Gastroesophageal sphincter (tissue), 4 donors: ENCODE results near the gene ITIH1. TPM values are rescaled to one million over a fixed set of nuclear protein-coding genes. Genes with fewer than 3 reads are reported as not detected.

Source experiments
- ATAC-seq: fragments of 150-250 bp; one replicate; pipeline ENCODE4 v1.9.1; 2016; ENCODE audit warnings: mild to moderate bottlenecking, moderate library complexity
- H3K27ac ChIP-seq, 4 donors: fragments of 200-600 bp; sonication (generic) in 3 of 4; 1 replicate in 3 of 4; 2 replicates in 1 of 4; pipeline ENCODE4 v1.5.1; 2016 to 2019
- H3K27me3 ChIP-seq: fragments of 200-600 bp; sonication (generic); one replicate; pipeline ENCODE4 v1.5.1; 2019
- H3K36me3 ChIP-seq, 2 donors: fragments of 200-600 bp; sonication (generic); one replicate each; pipeline ENCODE4 v1.5.1; 2019; ENCODE audit warnings: control low read depth in 1 of 2
- H3K4me1 ChIP-seq, 3 donors: fragments of 200-600 bp; sonication (generic); 1 replicate in 2 of 3; 2 replicates in 1 of 3; pipeline ENCODE4 v1.5.1; 2016 to 2019; ENCODE audit warnings: control low read depth in 2 of 3
- H3K4me3 ChIP-seq, 2 donors: fragments of 200-600 bp; sonication (generic); one replicate each; pipeline ENCODE4 v1.5.1; 2019; ENCODE audit warnings: mild to moderate bottlenecking in 1 of 2, moderate library complexity in 1 of 2
- H3K9me3 ChIP-seq, 3 donors: fragments of 200-600 bp; sonication (generic); one replicate each; pipeline ENCODE4 v1.5.1; 2017 to 2019; ENCODE audit warnings: control low read depth in 2 of 3
- CTCF ChIP-seq, 4 experiments: fragments of 200-600 bp in 2 of 4; fragments of 450-650 bp in 2 of 4; sonication (generic) in 1 of 4; IDR thresholded peaks; one replicate each; pipeline ENCODE4 v1.5.1; 2017 to 2019; ENCODE audit warnings: antibody characterized with exemption in 4 of 4, mild to moderate bottlenecking in 2 of 4, moderate library complexity in 2 of 4
- EP300 ChIP-seq: sonication (generic); formaldehyde crosslinking; IDR thresholded peaks from one replicate; pipeline ENCODE4 v1.6.1; 2017; ENCODE audit warnings: antibody characterized with exemption, mild to moderate bottlenecking
- POLR2A ChIP-seq, 2 donors: fragments of 450-650 bp; IDR thresholded peaks; one replicate each; pipeline ENCODE4 v1.6.1; 2017; ENCODE audit warnings: antibody characterized with exemption in 2 of 2, mild to moderate bottlenecking in 2 of 2, moderate library complexity in 1 of 2
- POLR2AphosphoS5 ChIP-seq: sonication (generic); formaldehyde crosslinking; IDR thresholded peaks from one replicate; pipeline ENCODE4 v1.6.1; 2017; ENCODE audit warnings: antibody characterized with exemption
- WGBS, 2 donors: methylation state at CpG; one replicate each; pipeline ENCODE4 v1.1.5; 2018; ENCODE audit warnings: low coverage in 1 of 2; 5-methylcytosine and 5-hydroxymethylcytosine counted together
- total RNA-seq, 4 donors: library from RNA; depleted of rRNA; stranded (reverse); fragments of >200 nt; gene quantifications; one replicate each; pipeline ENCODE4 v1.1.0, GENCODE V29; 2016

ITIH1 gene
- total RNA-seq, 4 donors from 2014 or later, result not detected

DNA sequence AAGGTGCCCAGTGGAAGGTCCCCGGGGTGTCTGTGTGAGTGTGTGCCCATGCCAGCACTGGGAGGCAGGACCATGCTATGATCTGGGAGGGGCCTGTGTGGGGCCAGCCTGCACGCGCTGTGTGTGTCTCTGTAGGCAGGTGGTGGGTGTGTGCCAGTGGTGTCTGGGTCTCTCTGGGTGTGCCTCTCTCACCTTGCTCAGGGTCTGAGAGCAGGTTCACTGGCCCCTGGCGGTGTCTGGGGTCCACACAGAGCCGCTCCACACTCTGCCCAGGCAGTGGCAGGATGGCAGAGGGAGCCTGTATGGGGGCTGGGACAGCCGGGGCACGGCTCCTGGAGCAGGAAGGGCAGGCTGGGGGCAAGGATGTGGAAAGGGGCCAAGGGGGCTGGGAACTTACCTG is 40.5 kb downstream of the ITIH1 start:
- ATAC-seq, result no peak
- no peak overlapping the region for H3K27ac ChIP-seq

GRCh38 chr3:52819936-52820335 is 42.5 kb downstream of the ITIH1 start:
- Histone ChIP-seq H3K36me3 (peaks cover 0 to 36% of the 10 kb centered on the region in 2 donors), H3K27me3 (no peaks in the 10 kb centered on the region), H3K4me3 (no peak overlapping the region), H3K27ac (no peak overlapping the region), H3K9me3 (no peaks in the 10 kb centered on the region), H3K4me1 (no peaks in the 10 kb centered on the region)
- ATAC-seq, result no peak
- no peak for TF ChIP-seq POLR2A (IDR thresholded peaks at IDR 0.05)
- TF ChIP-seq EP300, result no peak
- no peak for TF ChIP-seq POLR2AphosphoS5
- WGBS, 2 donors, result no CpG with 5 or more reads among the region's 2 CpGs

More for the DNA sequence above, 40.5 kb downstream of the ITIH1 start:
- Histone ChIP-seq H3K4me3 (no peak overlapping the region), H3K4me1 (no peaks in the 10 kb centered on the region), H3K36me3 (peaks cover 0 to 16% of the 10 kb centered on the region in 2 donors), H3K9me3 (no peaks in the 10 kb centered on the region), H3K27me3 (no peaks in the 10 kb centered on the region)
- no CpG with 5 or more reads among the region's 7 CpGs for WGBS, 2 donors
- TF ChIP-seq EP300 (no peak), POLR2AphosphoS5 (no peak), CTCF (IDR thresholded peaks at IDR 0.05) (no peak), POLR2A (IDR thresholded peaks at IDR 0.05) (no peak)

- Histone ChIP-seq H3K9me3 (no peaks in the 10 kb centered on the region), H3K4me3 (no peak overlapping the region), H3K4me1 (no peaks in the 10 kb centered on the region), H3K27me3 (no peaks in the 10 kb centered on the region), H3K36me3 (peaks cover 0 to 36% of the 10 kb centered on the region in 2 donors), H3K27ac (no peak overlapping the region)
- TF ChIP-seq EP300 (no peak), POLR2A (IDR thresholded peaks at IDR 0.05) (no peak), CTCF (IDR thresholded peaks at IDR 0.05) (peak in 2 of 4 experiments; percentile 7 to 33)
- ATAC-seq, result no peak
- no CpG with 5 or more reads among the region's 11 CpGs for WGBS, 2 donors
Measured at GRCh38 chr3:52820736-52821135, 43.3 kb downstream of the ITIH1 start.

DNA sequence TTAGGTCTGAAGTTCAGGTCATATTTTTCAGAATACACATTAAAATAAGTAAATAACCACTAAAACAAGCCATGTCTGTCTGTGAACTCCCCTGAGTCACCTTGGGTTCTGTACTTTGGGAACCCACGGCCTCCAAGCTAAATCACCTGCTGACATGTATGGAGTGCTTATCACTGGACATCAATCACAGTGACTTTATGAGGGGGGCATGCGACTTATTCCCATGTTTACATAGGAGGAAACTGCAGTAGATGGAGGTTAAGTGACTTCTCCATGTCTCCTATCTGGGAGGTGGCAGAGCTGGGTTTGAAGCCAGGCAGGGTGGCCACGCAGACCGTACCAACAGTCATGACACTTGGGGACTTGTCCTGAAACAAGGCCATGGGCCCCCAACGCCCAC is 45.0 kb downstream of the ITIH1 start:
- Histone ChIP-seq H3K27ac (no peak overlapping the region), H3K4me3 (no peak overlapping the region), H3K9me3 (no peaks in the 10 kb centered on the region), H3K27me3 (no peaks in the 10 kb centered on the region), H3K4me1 (no peaks in the 10 kb centered on the region), H3K36me3 (peaks cover 0 to 47% of the 10 kb centered on the region in 2 donors)
- 67 to 100% methylated on average over 2 of the region's 5 CpGs for WGBS, 2 donors
- ATAC-seq, result no peak
- TF ChIP-seq POLR2AphosphoS5 (no peak), EP300 (no peak), POLR2A (IDR thresholded peaks at IDR 0.05) (no peak), CTCF (IDR thresholded peaks at IDR 0.05) (no peak)

GRCh38 chr3:52824037-52824436 is 46.6 kb downstream of the ITIH1 start:
- Histone ChIP-seq H3K4me1 (no peaks in the 10 kb centered on the region), H3K4me3 (no peak overlapping the region), H3K36me3 (peaks cover 0 to 46% of the 10 kb centered on the region in 2 donors), H3K27me3 (no peaks in the 10 kb centered on the region), H3K27ac (no peak overlapping the region), H3K9me3 (no peaks in the 10 kb centered on the region)
- no peak for ATAC-seq
- TF ChIP-seq CTCF (IDR thresholded peaks at IDR 0.05), result no peak
- TF ChIP-seq POLR2A (IDR thresholded peaks at IDR 0.05), result no peak
- TF ChIP-seq POLR2AphosphoS5, result no peak
- no peak for TF ChIP-seq EP300
- WGBS, 2 donors, result 60% methylated on average over 1 of the region's 10 CpGs; no CpG with 5 or more reads in 1 of the 2 donors
